Endothelial cell (in vitro differentiated cells): Measurements from ENCODE around the gene MSRB1. TPM values are rescaled to one million over a fixed set of nuclear protein-coding genes. Genes with fewer than 3 reads are reported as not detected.
"Not testable (repeated sequence)": the region's sequence is repeated elsewhere in the genome, so short reads cannot be mapped to it uniquely, and the experiment has no call there.

ENCODE experiments used
- DNase-seq: peaks from one replicate; pipeline ENCODE4 v3.0.0; 2021; ENCODE audit warnings: low spot score
- H3K27ac Mint-ChIP-seq: one replicate; pipeline ENCODE4 v1.8.0; 2021; ENCODE audit warnings: mixed read lengths, inconsistent platforms; ENCODE audit not compliant: unreplicated experiment
- H3K27me3 Mint-ChIP-seq: one replicate; pipeline ENCODE4 v1.8.0; 2021; ENCODE audit warnings: mild to moderate bottlenecking, moderate library complexity, mixed read lengths, inconsistent platforms; ENCODE audit not compliant: unreplicated experiment
- H3K36me3 Mint-ChIP-seq: one replicate; pipeline ENCODE4 v1.8.0; 2021; ENCODE audit warnings: mild to moderate bottlenecking, low read depth, mixed read lengths, inconsistent platforms; ENCODE audit not compliant: unreplicated experiment
- H3K4me1 Mint-ChIP-seq: one replicate; pipeline ENCODE4 v1.8.0; 2021; ENCODE audit warnings: mild to moderate bottlenecking, mixed read lengths, inconsistent platforms; ENCODE audit not compliant: unreplicated experiment
- H3K4me3 Mint-ChIP-seq: one replicate; pipeline ENCODE4 v1.8.0; 2021; ENCODE audit warnings: mild to moderate bottlenecking, mixed read lengths, inconsistent platforms; ENCODE audit not compliant: unreplicated experiment
- H3K9me3 Mint-ChIP-seq: one replicate; pipeline ENCODE4 v1.8.0; 2021; ENCODE audit warnings: mixed read lengths, inconsistent platforms; ENCODE audit not compliant: unreplicated experiment
- CTCF ChIP-seq: fragments of 200-600 bp; sonication (generic); IDR thresholded peaks from one replicate; pipeline ENCODE4 v1.5.0; 2021; ENCODE audit warnings: antibody characterized with exemption; ENCODE audit not compliant: unreplicated experiment
- total RNA-seq: library from RNA; stranded (reverse); fragmentation: NEBNext Ultra II Directional; extraction: Animal tissue kit (Norgen Biotek cat#: 25700); gene quantifications from one replicate; pipeline ENCODE4 v1.2.1, GENCODE V29; 2021; ENCODE audit not compliant: unreplicated experiment

Gene MSRB1
- total RNA-seq, 1 donor from 2014 or later, result 18.1 TPM

- peaks cover 5% of the 10 kb centered on the region for H3K36me3 Mint-ChIP-seq
- H3K9me3 Mint-ChIP-seq, result no peaks in the 10 kb centered on the region
- H3K4me1 Mint-ChIP-seq, result no peaks in the 10 kb centered on the region
- peak overlapping the region; percentile 51 for H3K4me3 Mint-ChIP-seq
- peak; percentile 49 for DNase-seq
- TF ChIP-seq CTCF, result peak; percentile 14
- H3K27me3 Mint-ChIP-seq, result peaks cover 12% of the 10 kb centered on the region
- H3K27ac Mint-ChIP-seq, result no peak overlapping the region
These were observed 1.6 kb downstream of the MSRB1 start for GRCh38 chr16:1941162-1942046.

GRCh38 chr16:1940273-1941161, 2.5 kb downstream of the MSRB1 start:
- H3K27me3 Mint-ChIP-seq, result peaks cover 10% of the 10 kb centered on the region
- no peaks in the 10 kb centered on the region for H3K9me3 Mint-ChIP-seq
- no peak for TF ChIP-seq CTCF
- H3K27ac Mint-ChIP-seq, result no peak overlapping the region
- DNase-seq, result no peak
- no peaks in the 10 kb centered on the region for H3K4me1 Mint-ChIP-seq
- H3K36me3 Mint-ChIP-seq, result peaks cover 5% of the 10 kb centered on the region
- H3K4me3 Mint-ChIP-seq, result no peak overlapping the region

GRCh38 chr16:1939833-1940232, 3.2 kb downstream of the MSRB1 start:
- H3K4me3 Mint-ChIP-seq, DNase-seq: not testable (repeated sequence)

GRCh38 chr16:1938910-1939309, 4.1 kb downstream of the MSRB1 start:
- TF ChIP-seq CTCF, result no peak
- no peaks in the 10 kb centered on the region for H3K9me3 Mint-ChIP-seq
- no peak overlapping the region for H3K27ac Mint-ChIP-seq
- peaks cover 4% of the 10 kb centered on the region for H3K27me3 Mint-ChIP-seq
- no peaks in the 10 kb centered on the region for H3K4me1 Mint-ChIP-seq
- no peak overlapping the region for H3K4me3 Mint-ChIP-seq
- peaks cover 5% of the 10 kb centered on the region for H3K36me3 Mint-ChIP-seq
- DNase-seq, result no peak

More at GRCh38 chr16:1939833-1940232, 3.2 kb downstream of the MSRB1 start:
- not testable (repeated sequence) for H3K9me3 Mint-ChIP-seq, H3K4me1 Mint-ChIP-seq, H3K27ac Mint-ChIP-seq, H3K27me3 Mint-ChIP-seq, H3K36me3 Mint-ChIP-seq

GRCh38 chr16:1938316-1938715, 4.7 kb downstream of the MSRB1 start:
- Mint-ChIP-seq H3K27ac (no peak overlapping the region), H3K27me3 (peaks cover 3% of the 10 kb centered on the region), H3K4me1 (no peaks in the 10 kb centered on the region), H3K36me3 (peaks cover 5% of the 10 kb centered on the region), H3K4me3 (no peak overlapping the region), H3K9me3 (no peaks in the 10 kb centered on the region)
- no peak for TF ChIP-seq CTCF
- no peak for DNase-seq
